Inflammatory macrophage treated with lipopolysaccharide for 1 hour (primary cell): Measurements from ENCODE around the gene PSEN1.
"Not testable (repeated sequence)": the region's sequence is repeated elsewhere in the genome, so short reads cannot be mapped to it uniquely, and the experiment has no call there.

ENCODE experiments used
- DNase-seq, 2 donors: peaks; one replicate each; pipeline ENCODE4 v3.0.0-alpha.2; 2020 to 2022

Gene PSEN1

DNA sequence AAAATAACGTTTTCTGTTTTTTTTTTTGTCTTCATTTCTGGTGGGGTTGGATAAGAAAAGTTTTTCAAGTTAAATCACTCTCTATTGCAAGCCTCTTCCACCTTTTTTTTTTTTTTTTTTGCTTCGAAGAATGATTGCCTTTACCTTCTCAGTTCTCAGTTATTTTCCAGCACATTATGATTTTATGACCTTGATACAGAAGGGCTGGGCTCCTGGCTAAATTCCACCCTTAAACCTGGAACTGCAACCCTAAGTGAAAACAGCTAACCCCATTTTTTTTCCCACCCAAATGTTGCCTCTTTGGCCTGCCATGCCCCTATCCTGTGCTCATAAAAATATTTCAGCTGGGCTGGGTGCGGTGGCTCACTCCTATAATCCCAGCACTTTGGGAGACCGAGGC, 31.4 kb downstream of the PSEN1 start:
- DNase-seq, result no peak

DNA sequence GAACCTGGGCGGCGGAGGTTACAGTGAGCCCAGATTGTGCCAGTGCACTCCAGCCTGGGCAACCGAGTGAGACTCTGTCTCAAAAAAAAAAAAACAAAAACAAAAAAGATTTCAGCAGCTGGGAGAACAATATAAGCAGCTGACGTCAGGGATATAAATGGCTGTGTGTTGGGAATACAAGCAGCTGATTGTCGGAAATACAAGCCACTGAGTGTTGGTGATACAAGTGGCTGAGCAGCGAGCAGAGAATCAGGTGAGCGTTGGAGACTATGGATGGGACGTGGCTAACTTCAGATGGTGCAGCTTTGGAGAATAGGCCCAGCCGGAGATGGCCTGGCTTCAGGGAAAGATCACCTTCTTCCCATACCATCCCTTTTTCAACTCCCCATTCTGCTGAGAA, 32.0 kb downstream of the PSEN1 start:
- DNase-seq, result no peak

GRCh38 chr14:73168691-73169090, 32.4 kb downstream of the PSEN1 start:
- no peak for DNase-seq

DNA sequence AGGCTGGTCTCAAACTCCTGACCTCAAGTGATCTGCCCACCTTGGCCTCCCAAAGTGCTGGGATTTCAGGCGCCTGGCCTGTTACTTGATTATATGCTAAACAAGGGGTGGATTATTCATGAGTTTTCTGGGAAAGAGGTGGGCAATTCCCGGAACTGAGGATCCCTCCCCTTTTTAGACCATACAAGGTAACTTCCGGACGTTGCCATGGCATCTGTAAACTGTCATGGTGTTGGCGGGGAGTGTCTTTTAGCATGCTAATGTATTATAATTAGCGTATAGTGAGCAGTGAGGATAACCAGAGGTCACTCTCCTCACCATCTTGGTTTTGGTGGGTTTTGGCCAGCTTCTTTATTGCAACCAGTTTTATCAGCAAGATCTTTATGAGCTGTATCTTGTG, 33.5 kb downstream of the PSEN1 start:
- not testable (repeated sequence) for DNase-seq

DNA sequence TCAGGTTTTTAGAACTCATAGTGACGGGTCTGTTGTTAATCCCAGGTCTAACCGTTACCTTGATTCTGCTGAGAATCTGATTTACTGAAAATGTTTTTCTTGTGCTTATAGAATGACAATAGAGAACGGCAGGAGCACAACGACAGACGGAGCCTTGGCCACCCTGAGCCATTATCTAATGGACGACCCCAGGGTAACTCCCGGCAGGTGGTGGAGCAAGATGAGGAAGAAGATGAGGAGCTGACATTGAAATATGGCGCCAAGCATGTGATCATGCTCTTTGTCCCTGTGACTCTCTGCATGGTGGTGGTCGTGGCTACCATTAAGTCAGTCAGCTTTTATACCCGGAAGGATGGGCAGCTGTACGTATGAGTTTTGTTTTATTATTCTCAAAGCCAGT, 34.4 kb downstream of the PSEN1 start:
- no peak for DNase-seq

- no peak for DNase-seq
Observed at GRCh38 chr14:73172500-73172899, 36.2 kb downstream of the PSEN1 start.

- DNase-seq, result peak; percentile 22 to 56
Observed at GRCh38 chr14:73173092-73173735, 36.9 kb downstream of the PSEN1 start.

DNA sequence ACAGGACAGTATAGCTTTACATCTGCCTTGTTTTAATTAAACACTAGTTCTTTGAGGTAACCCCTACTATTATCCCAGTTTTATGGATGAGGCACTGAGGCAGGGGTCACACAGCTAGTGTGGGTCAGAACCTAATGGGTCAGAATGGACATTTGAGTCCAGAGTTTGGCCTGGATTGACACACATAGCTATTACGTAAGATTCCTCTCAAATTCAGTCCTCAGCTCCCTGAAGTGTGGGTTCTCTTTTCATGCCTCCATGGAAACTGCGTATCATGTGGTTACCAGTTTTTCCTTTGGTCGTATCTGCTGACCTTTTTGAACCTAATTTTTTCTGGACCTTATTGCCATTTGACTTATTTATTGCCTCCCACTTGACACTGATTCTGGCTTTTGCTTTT, 40.4 kb downstream of the PSEN1 start:
- DNase-seq, result peak; percentile 59 to 68

GRCh38 chr14:73180385-73180805, 44.1 kb downstream of the PSEN1 start:
- peak; percentile 93 to 95 for DNase-seq

GRCh38 chr14:73180969-73181368, 44.7 kb downstream of the PSEN1 start:
- DNase-seq, result not testable (repeated sequence)

DNA sequence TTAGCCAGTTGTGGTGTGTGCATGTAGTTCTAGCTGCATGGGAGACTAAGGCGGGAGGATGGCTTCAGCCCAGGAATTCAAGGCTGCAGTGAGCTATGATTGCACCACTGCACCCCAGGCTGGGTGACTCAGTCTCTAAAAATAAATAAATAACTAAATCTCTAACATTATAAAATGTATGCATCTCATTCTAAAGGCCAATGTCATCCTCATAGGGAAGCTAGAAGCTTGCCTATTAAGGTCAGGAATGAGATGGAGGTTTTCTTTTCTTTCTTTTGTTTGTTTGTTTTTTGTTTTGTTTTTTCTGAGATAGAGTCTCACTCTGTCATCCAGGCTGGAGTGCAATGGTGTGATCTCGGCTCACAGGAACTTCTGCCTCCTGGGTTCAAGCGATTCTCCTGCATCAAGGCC, 52.2 kb downstream of the PSEN1 start:
- no peak for DNase-seq

- no peak for DNase-seq
Observed at GRCh38 chr14:73189651-73190050, 53.3 kb downstream of the PSEN1 start.

DNA sequence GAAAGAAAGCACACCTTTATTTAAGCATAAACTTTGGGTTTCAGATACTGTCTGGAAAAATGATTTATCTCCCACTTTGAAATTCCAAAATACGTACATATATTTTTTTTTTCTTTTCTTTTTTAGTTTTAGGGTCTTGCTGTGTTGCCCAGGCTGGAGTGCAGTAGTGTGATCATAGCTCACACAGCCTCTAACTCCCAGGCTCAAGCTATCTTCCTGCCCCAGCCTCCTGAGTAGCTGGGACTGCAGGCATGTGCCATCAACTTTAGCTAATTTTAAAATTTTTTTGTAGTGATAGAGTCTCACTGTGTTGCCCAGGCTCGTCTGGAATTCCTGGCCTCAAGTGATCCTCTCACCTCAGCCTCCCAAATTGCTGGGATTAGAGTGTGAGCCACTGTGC, 55.1 kb downstream of the PSEN1 start:
- DNase-seq, result no peak

DNA sequence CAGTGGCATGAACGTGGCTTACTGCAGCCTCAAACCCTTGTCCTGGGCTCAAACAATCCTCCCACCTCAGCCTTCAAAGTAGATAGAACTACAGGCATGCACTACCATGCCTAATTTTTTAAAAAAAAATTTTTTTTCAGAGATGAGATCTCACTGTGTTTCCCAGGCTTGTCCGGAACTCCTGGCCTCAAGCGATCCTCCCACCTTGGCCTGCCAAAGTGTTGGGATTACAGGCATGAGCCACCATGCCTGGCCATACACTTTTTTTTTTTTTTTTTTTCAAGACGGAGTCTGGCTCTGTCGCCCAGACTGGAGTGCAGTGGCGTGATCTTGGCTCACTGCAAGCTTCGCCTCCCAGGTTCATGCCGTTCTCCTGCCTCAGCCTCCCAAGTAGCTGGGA, 58.0 kb downstream of the PSEN1 start:
- not testable (repeated sequence) for DNase-seq

DNA sequence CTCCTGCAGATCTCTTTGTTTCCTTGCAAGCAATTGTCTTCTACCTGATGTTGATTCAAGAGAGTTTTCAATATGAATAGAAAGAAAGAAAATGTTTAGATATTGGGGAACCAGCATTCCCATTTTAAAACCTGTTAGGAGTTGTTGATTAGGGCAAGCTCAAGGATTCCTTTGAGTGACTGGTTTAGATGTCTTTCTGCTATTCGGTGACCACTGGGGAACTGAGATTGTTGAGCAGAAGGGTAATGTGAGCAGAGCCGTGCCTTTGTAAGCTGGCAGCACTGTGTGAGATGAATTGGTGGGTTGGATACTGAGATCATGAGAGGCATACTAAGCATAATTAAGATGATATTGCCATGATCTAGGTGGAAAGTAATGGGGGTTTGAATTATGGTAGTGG, 61.9 kb downstream of the PSEN1 start:
- no peak for DNase-seq

DNA sequence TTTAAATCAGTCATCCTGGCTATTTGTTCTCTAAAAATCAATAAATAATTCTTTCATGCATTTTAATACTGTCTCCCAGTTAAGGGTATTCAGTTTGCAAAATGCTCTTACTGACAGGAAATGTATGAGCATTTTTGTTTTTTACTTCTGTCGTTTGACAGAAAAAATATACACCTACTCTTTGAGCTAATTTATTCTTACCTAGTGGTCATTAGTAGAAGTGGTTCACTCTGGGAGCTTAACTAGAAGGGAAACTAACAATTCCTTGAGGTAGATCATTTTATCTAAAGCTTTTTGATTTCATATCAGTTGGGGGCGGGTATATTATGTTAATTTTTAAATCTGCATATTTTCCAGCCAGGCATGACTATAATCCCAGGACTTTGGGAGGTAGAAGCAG, 67.2 kb downstream of the PSEN1 start:
- DNase-seq, result no peak

DNA sequence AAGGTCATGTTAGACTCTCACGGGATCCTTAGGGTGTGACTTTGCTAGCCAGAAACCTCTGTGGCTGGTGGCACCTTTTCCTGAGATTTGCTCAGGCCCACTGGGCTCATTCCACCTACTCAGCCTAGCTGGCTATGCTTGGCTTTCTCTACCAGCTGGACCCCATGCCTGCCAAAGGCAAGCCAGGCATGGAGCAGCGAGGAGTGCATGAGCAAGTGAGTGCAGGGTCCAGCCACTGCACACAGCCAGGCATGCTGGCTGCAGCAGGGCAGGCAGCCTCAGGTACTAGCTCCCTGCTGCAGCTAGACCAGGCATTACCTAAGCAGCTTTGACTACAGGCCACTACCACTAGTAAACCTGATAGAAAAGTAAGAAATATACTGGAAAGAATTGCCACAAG, 71.3 kb downstream of the PSEN1 start:
- no peak for DNase-seq

- DNase-seq, result no peak
Observed at GRCh38 chr14:73208390-73208789, 72.1 kb downstream of the PSEN1 start.

DNA sequence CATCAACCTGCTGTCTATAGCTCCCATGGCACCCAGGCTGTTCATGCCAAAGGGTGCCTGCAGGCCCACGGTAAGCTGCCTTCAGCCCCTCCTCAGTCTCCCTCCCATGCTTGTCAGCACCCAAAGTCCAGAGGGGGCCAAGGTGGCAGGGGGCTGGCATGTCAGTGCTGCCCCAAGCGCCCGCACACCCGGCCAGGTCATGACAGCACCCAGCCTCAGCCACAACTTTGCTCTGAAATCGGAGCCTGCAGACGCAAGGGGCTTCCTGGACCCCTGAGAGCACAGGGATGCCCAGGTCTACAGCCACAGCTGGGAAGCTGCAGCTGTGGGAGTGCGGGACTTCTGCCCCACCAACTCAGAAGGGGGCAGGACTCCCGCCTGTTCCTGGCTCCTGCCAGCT, 72.5 kb downstream of the PSEN1 start:
- no peak for DNase-seq

GRCh38 chr14:73209953-73210352, 73.6 kb downstream of the PSEN1 start:
- DNase-seq, result no peak

GRCh38 chr14:73211251-73212040, 75.1 kb downstream of the PSEN1 start:
- DNase-seq, result peak; percentile 50 to 84

- DNase-seq, result no peak
Observed at GRCh38 chr14:73216030-73216429, 79.7 kb downstream of the PSEN1 start.

DNA sequence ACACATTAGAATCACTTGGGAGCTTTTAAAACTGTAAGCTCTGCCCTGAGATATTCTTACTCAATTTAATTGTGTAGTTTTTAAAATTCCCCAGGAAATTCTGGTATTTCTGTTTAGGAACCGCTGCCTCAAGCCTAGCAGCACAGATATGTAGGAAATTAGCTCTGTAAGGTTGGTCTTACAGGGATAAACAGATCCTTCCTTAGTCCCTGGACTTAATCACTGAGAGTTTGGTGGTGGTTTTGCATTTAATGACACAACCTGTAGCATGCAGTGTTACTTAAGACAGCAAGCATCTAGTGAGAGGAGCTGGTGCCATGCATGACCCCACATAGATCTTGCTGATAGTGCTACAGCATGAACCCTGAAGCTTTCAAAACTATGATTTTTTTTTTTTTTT, 81.1 kb downstream of the PSEN1 start:
- DNase-seq, result peak; percentile 67 to 79

DNA sequence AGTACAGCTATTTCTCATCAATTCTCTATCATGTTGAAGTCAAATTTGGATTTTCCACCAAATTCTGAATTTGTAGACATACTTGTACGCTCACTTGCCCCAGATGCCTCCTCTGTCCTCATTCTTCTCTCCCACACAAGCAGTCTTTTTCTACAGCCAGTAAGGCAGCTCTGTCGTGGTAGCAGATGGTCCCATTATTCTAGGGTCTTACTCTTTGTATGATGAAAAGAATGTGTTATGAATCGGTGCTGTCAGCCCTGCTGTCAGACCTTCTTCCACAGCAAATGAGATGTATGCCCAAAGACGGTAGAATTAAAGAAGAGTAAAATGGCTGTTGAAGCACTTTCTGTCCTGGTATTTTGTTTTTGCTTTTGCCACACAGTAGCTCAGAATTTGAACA, 83.8 kb downstream of the PSEN1 start:
- no peak for DNase-seq

GRCh38 chr14:73220634-73221033, 84.3 kb downstream of the PSEN1 start:
- no peak for DNase-seq
